ENCODE measurements around the gene FANCM. TPM values are rescaled to one million over a fixed set of nuclear protein-coding genes. Genes with fewer than 3 reads are reported as not detected.

Gene FANCM
- total RNA-seq, 1 experiment from 2014 or later = 20.8 TPM

DNA sequence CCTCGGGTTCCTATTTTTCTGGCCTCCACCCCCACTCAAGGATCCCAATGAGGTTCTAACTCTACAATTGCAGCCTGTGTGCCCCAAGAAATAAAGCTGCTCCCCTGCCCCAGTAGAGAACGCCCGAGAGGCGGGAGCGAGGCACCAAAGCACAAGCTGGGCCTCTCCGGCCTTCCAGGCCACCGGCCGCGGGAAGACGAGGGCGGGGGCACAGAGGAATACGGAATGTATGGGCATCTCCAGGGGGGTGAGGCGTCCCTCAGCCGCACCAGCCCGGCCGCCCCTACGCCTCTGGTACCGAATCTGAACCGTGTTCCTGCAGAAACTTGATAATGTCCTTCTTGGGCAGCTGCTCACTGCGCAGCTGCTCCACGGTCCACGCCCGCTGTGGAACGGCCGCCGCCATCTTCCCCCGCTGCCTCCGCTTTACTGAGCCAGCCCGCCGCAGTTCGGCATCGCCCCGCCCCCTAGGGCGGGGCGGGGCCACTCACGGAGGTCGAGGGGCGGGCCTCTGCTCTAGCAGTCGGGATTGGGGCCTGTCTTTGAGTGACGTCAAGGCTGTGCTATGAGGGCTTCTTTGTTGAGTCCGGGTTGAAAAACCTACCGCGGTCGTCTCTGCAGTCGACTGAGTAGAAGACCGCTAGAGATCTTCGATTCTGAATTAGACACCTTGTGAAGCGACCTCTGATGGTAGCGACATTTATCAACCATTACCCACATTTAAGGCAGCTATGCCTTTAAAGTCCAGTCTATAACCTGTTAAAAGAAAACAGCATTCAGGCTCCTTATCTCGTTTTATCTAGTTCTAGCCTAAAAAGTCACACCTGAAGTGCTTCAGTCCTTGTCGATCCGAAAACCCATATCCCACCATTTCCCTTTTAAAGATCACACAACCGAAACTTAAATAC lies 1.4 kb upstream of the FANCM start, which contains the start of gene FKBP3:
Gene FKBP3, minus strand, starts transcription at position 431 of the 908 bp plus-strand sequence. Its CDS starts 25 bp downstream, at position 406.
- Histone ChIP-seq H3K36me3 (ENCODE audit: insufficient read depth, low read length, poor library complexity, severe bottlenecking) (no peaks in the 10 kb centered on the region), H3K4me3 (ENCODE audit: low read depth, low read length, poor library complexity, severe bottlenecking) (peak within 1 kb of the TSS; percentile 83), H3K4me1 (ENCODE audit: insufficient read depth, low read length, poor library complexity, severe bottlenecking) (peaks cover 17% of the 10 kb centered on the region), H3K27me3 (replicated peaks; ENCODE audit: insufficient read depth, low read depth, low read length, poor library complexity) (no peaks in the 10 kb centered on the region), H3K27ac (ENCODE audit: low read depth, low read length, poor library complexity, severe bottlenecking) (peak within 1 kb of the TSS; percentile 92), H3K9me3 (ENCODE audit: low read depth, low read length, poor library complexity, severe bottlenecking) (no peaks in the 10 kb centered on the region)
- BruUV-seq (replicated peaks) = no TSS peak
- ChIA-PET CTCF (interaction anchor here (0.6 to 0.7 kb wide), 2 partner anchors 108 to 121 kb away, joined by 4 to 10 read pairs; no protein-coding TSS in a partner anchor), POLR2A (ENCODE audit: low non-redundant PET) (no interaction called here)
- intact Hi-C loops (cut with micrococcal nuclease; ENCODE audit: unreplicated experiment) = loop anchor here (2.0 to 5.0 kb wide), 3 partner anchors 118 to 222 kb away; partner anchors contain the start of genes KLHL28 and MIS18BP1
- no peak for TF ChIP-seq EZH2 (IDR thresholded peaks at IDR 0.05; ENCODE audit: borderline replicate concordance, low read depth, low read length, poor library complexity, severe bottlenecking)
- TF ChIP-seq, protein P1, sequence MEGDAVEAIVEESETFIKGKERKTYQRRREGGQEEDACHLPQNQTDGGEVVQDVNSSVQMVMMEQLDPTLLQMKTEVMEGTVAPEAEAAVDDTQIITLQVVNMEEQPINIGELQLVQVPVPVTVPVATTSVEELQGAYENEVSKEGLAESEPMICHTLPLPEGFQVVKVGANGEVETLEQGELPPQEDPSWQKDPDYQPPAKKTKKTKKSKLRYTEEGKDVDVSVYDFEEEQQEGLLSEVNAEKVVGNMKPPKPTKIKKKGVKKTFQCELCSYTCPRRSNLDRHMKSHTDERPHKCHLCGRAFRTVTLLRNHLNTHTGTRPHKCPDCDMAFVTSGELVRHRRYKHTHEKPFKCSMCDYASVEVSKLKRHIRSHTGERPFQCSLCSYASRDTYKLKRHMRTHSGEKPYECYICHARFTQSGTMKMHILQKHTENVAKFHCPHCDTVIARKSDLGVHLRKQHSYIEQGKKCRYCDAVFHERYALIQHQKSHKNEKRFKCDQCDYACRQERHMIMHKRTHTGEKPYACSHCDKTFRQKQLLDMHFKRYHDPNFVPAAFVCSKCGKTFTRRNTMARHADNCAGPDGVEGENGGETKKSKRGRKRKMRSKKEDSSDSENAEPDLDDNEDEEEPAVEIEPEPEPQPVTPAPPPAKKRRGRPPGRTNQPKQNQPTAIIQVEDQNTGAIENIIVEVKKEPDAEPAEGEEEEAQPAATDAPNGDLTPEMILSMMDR (conservative IDR thresholded peaks at IDR 0.05; ENCODE audit: low read depth, low read length) = peak; percentile 47
- DNase-seq (ENCODE audit: low spot score) = peak; percentile 99

DNA sequence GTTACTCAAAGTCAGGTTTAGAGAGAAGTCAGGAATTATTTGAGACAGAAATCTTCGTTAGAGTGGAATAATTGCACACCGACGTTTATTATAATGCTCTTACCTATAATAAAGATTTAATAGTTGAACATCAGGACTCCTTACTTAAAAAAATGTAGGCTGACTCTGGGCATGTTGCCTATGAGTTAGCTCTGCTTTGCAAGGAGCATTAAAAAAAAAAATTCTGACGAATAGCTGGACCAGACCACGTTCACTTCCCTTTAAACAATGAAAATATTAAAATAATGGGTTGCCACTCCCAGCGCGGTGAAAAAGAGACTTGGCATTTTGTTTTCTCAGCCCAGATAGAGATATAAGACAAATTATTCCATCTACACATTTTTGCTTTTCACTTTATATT lies 574 bp upstream of the FANCM start:
- BruUV-seq (replicated peaks) = no TSS peak
- no peak for TF ChIP-seq EZH2 (IDR thresholded peaks at IDR 0.05; ENCODE audit: borderline replicate concordance, low read depth, low read length, poor library complexity, severe bottlenecking)
- TF ChIP-seq, protein P1 (conservative IDR thresholded peaks at IDR 0.05; ENCODE audit: low read depth, low read length) = no peak
- peak overlapping the region; percentile 92 for H3K27ac ChIP-seq (ENCODE audit: low read depth, low read length, poor library complexity, severe bottlenecking)
- H3K9me3 ChIP-seq (ENCODE audit: low read depth, low read length, poor library complexity, severe bottlenecking) = no peaks in the 10 kb centered on the region
- peak; percentile 5 for DNase-seq (ENCODE audit: low spot score)
- intact Hi-C loops (cut with micrococcal nuclease; ENCODE audit: unreplicated experiment) = loop anchor here (2.0 kb wide), 2 partner anchors 118 to 174 kb away; partner anchors contain the start of genes KLHL28 and MIS18BP1
- ChIA-PET POLR2A (ENCODE audit: low non-redundant PET) (no interaction called here), CTCF (no interaction called here)
- no peaks in the 10 kb centered on the region for H3K36me3 ChIP-seq (ENCODE audit: insufficient read depth, low read length, poor library complexity, severe bottlenecking)
- peak overlapping the region; percentile 83 for H3K4me3 ChIP-seq (ENCODE audit: low read depth, low read length, poor library complexity, severe bottlenecking)
- peaks cover 17% of the 10 kb centered on the region for H3K4me1 ChIP-seq (ENCODE audit: insufficient read depth, low read length, poor library complexity, severe bottlenecking)
- no peaks in the 10 kb centered on the region for H3K27me3 ChIP-seq (replicated peaks; ENCODE audit: insufficient read depth, low read depth, low read length, poor library complexity)

DNA sequence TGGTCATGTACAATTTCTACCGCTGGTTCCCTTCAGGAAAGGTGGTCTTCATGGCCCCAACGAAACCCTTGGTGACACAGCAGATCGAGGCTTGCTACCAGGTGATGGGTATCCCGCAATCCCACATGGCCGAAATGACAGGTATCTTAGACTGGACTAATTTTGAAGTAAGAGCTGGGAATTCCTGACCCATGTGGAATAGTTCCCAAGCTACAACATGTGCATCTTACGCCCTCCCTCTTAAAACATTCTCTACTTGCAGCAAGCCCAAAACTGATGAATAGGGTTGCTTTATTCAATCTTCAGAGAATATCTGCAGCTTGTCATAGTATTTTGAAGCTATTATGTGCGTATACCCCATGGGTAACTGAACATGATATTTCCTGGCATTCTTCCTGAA lies 669 bp downstream of the FANCM start:
- CTCF ChIA-PET = interaction anchor here (0.6 kb wide), 1 partner anchor 126 kb away, joined by 3 read pairs; no protein-coding TSS in a partner anchor
- TF ChIP-seq, protein P1 (conservative IDR thresholded peaks at IDR 0.05; ENCODE audit: low read depth, low read length) = no peak
- TF ChIP-seq EZH2 (IDR thresholded peaks at IDR 0.05; ENCODE audit: borderline replicate concordance, low read depth, low read length, poor library complexity, severe bottlenecking) = no peak
- no peaks in the 10 kb centered on the region for H3K27me3 ChIP-seq (replicated peaks; ENCODE audit: insufficient read depth, low read depth, low read length, poor library complexity)
- H3K36me3 ChIP-seq (ENCODE audit: insufficient read depth, low read length, poor library complexity, severe bottlenecking) = no peaks in the 10 kb centered on the region
- H3K9me3 ChIP-seq (ENCODE audit: low read depth, low read length, poor library complexity, severe bottlenecking) = no peaks in the 10 kb centered on the region
- H3K27ac ChIP-seq (ENCODE audit: low read depth, low read length, poor library complexity, severe bottlenecking) = peak overlapping the region; percentile 74
- H3K4me1 ChIP-seq (ENCODE audit: insufficient read depth, low read length, poor library complexity, severe bottlenecking) = peaks cover 17% of the 10 kb centered on the region
- no peak for DNase-seq (ENCODE audit: low spot score)
- H3K4me3 ChIP-seq (ENCODE audit: low read depth, low read length, poor library complexity, severe bottlenecking) = peak overlapping the region; percentile 83
- no TSS peak for BruUV-seq (replicated peaks)
- intact Hi-C loops (cut with micrococcal nuclease; ENCODE audit: unreplicated experiment) = no loop called here
- POLR2A ChIA-PET (ENCODE audit: low non-redundant PET) = no interaction called here

Measured in A673 (cell line).